KG1 (cell line): Measurements from ENCODE around the gene PLEKHA5.
"Not testable (repeated sequence)": the region's sequence is repeated elsewhere in the genome, so short reads cannot be mapped to it uniquely, and the experiment has no call there.

Source experiments
- DNase-seq: peaks from one replicate; lab custom pipeline; 2025; lab: John Stamatoyannopoulos, UW

The PLEKHA5 gene

GRCh38 chr12:19201661-19202060, 72.1 kb downstream of the PLEKHA5 start:
- no peak for DNase-seq

- DNase-seq: no peak
Observed at GRCh38 chr12:19203013-19203412, 73.5 kb downstream of the PLEKHA5 start.

- no peak for DNase-seq
Observed at GRCh38 chr12:19203539-19204506, 74.3 kb downstream of the PLEKHA5 start.

- DNase-seq: no peak
Observed at GRCh38 chr12:19205120-19205519, 75.6 kb downstream of the PLEKHA5 start.

- no peak for DNase-seq
Observed at GRCh38 chr12:19206493-19207077, 77.1 kb downstream of the PLEKHA5 start.

GRCh38 chr12:19208456-19208855, 78.9 kb downstream of the PLEKHA5 start:
- DNase-seq: no peak

- no peak for DNase-seq
Observed at GRCh38 chr12:19209661-19210060, 80.1 kb downstream of the PLEKHA5 start.

GRCh38 chr12:19211802-19212201, 82.3 kb downstream of the PLEKHA5 start:
- no peak for DNase-seq

- DNase-seq: no peak
Observed at GRCh38 chr12:19212245-19212644, 82.7 kb downstream of the PLEKHA5 start.

GRCh38 chr12:19214020-19214419, 84.5 kb downstream of the PLEKHA5 start:
- DNase-seq: no peak

- DNase-seq: no peak
Observed at GRCh38 chr12:19215115-19215514, 85.6 kb downstream of the PLEKHA5 start.

- no peak for DNase-seq
Observed at GRCh38 chr12:19217446-19217845, 87.9 kb downstream of the PLEKHA5 start.

GRCh38 chr12:19220205-19220604, 90.7 kb downstream of the PLEKHA5 start:
- no peak for DNase-seq

GRCh38 chr12:19220852-19221466, 91.4 kb downstream of the PLEKHA5 start:
- no peak for DNase-seq

GRCh38 chr12:19222558-19222957, 93.0 kb downstream of the PLEKHA5 start:
- DNase-seq: no peak

- DNase-seq: no peak
Observed at GRCh38 chr12:19223018-19223417, 93.5 kb downstream of the PLEKHA5 start.

GRCh38 chr12:19223695-19224094, 94.2 kb downstream of the PLEKHA5 start:
- DNase-seq: no peak

- DNase-seq: no peak
Observed at GRCh38 chr12:19224746-19225145, 95.2 kb downstream of the PLEKHA5 start.

- no peak for DNase-seq
Observed at GRCh38 chr12:19227190-19227879, 97.8 kb downstream of the PLEKHA5 start.

- no peak for DNase-seq
Observed at GRCh38 chr12:19227880-19228210, 98.3 kb downstream of the PLEKHA5 start.

GRCh38 chr12:19229021-19229420, 99.5 kb downstream of the PLEKHA5 start:
- not testable (repeated sequence) for DNase-seq

- DNase-seq: no peak
Observed at GRCh38 chr12:19230299-19230866, 100.8 kb downstream of the PLEKHA5 start.
